Fibroblast of skin of back (primary cell): Measurements from ENCODE around the gene FSTL5.

ENCODE experiments used
- DNase-seq: peaks from one replicate; pipeline ENCODE4 v3.0.0-alpha.2; 2013

The FSTL5 gene

DNA sequence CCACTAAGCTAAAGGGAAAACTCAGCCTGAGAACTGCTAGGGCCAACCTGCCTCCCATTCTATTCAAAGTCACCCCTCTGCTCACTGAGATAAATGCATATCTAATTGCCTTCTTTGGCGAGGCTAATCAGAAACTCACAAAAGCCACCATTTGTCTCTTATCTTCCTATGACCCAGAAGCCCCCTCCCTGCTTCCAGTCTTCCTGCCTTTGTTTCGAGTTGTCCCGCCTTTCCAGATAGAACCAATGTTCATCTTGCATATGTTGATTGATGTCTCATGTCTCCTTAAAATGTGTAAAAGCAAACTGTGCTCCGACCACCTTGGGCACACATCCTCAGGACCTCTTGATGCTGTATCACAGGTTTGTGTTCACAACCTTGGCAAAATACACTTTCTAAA, 459.8 kb downstream of the FSTL5 start:
- DNase-seq: no peak

DNA sequence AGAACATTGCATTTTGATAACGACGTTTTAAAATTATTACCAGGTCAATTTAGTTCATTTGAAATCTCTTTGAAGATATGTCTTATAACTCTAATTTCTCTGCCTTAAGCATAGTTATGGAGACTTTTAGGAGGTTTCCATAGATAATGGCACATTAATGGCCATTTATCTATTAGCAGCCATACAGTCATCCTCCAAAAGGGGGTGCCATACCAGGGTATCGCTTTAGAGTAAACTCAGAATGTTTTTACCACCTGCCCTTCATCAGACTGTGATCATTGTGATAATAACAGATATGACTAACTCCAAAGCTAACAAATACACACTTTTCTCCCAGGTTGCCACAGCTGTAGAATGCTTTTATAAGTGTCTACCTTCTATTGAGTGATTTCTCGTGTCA, 461.5 kb downstream of the FSTL5 start:
- DNase-seq: no peak

DNA sequence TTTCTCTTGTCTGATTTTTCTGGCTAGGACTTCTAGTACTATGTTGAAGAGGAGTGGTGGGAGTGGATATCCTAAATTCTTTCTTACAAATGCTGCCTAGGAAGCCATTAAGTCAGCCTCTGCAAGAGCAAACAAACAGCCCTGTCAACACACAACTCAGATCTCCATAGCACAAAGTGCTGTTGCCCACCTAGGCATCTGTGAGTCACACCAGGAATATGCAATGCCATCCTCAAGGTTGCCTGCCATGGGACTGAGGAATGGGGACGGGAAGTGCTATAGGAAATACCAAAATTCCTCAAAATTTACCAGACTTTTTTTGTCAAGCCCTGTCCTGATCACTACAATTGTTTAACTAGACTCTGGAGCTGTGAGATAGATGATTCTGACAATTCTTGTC, 466.9 kb downstream of the FSTL5 start:
- peak; percentile 8 for DNase-seq

DNA sequence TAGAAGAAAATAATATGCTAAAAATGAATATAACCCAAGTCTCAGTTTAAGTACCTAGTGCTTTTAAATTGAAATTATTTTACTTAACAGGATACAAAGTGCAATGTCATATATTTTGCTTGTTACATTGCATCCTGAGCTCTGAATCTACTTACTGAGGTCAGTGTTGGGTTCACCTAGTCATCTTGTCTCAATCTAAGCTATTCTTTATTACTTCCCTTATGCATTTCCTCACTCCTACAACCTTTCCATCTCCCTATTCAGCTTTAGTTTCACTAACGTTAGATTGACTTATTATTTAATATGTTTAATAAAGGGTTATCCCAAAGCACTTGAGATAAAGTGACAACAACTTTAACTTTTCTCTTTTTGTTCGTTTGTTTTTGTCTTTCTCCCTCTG, 483.7 kb downstream of the FSTL5 start:
- no peak for DNase-seq

DNA sequence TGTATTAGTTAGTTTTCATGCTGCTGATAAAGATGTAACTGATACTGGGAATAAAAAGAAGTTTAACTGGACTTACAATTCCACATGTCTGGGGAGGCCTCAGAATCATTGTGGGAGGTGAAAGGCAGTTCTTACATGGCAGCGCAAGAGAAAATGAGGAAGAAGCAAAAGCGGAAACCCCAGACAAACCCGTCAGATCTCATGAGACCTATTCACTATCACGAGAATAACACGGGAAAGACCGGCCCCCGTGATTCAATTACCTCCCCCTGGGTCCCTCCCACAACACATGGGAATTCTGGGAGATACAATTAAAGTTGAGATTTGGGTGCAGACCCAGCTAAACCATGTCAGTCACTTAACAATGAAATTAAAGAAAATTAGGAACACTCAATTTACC, 499.1 kb downstream of the FSTL5 start:
- DNase-seq: no peak

DNA sequence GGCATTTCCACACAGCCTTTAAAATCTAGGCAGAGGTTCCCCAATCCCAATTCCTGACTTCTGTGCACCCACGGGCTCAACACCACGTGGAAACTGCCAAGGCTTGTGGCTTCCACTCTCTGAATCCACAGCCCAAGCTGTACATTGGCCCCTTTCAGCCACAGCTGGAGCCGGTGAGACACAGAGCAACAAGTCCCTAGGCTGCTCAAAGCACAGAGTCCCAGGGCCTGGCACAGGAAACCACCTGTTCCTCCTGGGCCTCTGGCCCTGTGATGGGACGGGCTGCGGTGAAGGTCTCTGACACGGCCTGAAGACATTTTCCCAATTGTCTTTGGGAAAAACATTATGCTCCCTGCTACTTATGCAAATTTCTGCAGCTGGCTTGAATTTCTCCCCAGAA, 500.0 kb downstream of the FSTL5 start:
- no peak for DNase-seq

DNA sequence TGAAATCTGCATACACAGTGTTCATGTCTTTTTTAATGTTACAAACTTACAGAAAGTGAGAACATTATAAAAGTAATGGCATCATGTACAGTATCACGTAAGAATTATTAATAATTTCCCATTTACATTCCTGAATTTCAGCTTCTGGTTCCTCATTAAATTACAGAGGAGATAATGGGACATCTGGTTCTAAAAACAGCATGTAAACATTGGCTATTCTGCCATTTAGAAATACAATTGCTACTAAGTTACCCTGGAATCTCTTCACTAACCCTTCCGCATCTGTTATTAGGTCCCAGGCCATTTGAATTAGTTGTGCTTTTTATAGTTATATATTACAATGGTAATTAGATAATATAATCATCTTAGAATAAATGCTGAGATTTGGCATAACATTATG, 505.1 kb downstream of the FSTL5 start:
- DNase-seq: no peak

DNA sequence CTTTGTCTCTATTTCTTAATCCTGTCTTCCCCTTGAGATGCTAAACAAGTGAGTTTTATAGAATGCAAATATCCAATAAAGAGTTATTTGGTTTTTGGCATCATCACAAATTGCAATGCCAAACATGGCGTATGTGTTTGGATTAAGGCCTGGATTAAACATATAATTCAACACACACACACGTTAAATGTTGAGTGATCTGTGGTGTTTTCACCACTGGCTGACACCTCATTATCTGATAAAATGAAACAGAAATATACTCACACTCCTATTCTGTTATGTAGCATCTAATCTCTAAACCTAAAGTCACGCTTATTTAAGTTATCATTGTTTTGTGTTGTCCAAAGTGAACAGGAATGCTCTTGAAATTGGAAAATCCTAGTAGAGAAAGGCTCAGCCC, 506.2 kb downstream of the FSTL5 start:
- DNase-seq: no peak

DNA sequence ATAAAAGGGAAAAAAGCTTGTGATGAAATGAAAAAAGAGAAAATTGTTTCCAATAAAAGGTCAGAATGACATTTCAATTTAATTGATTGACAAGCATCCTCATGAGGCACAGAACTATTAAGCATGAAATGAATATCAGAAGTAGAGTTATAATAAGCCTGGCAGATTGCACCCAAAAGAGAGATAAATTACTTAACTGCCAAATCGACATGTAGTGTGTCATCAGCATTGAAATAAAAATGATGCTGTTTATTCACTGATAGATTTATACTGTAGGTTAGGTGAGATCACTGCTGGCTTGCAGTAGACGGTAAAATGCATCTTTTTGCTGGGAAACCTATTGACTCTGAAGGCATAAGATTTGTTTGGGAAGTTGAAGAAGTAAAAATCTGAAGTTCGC, 507.2 kb downstream of the FSTL5 start:
- DNase-seq: no peak

DNA sequence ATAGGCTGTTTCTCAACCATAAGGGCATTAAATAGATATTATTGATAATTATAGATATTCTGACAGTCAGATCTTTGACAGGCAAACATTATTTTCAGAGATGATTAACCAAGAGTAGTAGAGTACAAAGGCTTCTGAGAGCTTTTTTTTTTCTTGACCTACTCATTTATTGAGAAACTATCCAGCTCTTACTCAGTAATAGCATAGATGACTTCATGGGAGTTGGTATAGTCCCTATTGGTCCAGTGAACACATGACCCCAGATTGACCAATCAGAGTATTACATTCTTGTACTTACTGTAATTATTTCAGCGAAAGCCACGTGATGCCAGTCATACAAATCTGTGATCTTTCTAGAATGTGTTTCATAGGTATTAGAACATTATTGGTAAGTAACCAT, 508.7 kb downstream of the FSTL5 start:
- no peak for DNase-seq

DNA sequence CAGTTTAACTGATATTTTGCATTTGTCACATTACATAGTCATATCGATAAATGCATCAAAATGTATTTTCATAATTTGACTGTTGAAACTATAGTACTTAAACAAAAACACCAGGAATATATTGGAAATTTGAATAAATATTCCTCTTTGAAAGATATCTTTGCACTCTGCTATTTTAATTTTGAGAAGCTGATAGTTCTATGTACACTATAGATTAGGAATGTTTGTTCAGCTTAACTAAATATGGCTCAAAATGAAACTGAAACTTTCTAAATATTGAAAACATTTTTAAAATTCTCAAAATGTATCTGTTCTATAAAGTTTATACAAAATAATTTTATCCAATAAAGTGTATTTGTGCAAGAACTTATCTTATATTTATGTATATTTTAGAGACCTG, 510.1 kb downstream of the FSTL5 start:
- no peak for DNase-seq

DNA sequence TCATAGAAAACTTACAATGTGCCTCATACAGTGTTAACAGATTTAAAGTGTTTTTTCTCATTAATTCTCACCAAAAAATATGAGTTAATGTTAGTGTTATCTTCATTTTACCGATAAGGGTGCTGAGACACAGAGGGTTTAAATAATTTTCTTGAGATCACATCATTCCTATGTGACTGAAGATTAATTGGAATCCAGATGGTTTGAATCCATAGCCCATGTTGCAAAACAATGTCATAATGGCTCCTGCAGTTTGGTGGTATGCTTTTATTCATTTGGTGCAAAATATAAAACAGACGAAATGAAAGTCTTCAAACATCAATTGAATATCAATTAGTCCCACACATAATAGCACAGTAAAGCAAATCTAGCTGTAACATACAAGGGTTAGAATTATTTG, 512.2 kb downstream of the FSTL5 start:
- no peak for DNase-seq

DNA sequence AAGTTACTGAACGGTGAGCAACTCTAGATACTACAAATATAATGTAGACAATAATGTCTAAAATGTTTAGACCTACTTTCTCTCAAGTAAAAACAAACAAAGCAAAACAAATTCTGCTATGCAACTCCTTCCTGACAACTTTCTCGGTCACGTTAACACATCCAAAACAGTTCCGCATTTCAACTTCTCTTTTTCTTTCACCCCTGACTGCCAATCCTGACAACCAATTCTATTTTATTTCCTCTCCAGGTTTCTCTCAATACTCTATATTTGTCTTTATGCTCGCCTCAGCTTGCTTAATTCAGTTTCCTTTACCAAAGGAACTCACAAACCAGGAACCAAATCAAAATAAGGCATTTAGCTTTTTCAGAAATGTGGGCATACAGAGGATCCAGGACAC, 513.0 kb downstream of the FSTL5 start:
- DNase-seq: no peak

DNA sequence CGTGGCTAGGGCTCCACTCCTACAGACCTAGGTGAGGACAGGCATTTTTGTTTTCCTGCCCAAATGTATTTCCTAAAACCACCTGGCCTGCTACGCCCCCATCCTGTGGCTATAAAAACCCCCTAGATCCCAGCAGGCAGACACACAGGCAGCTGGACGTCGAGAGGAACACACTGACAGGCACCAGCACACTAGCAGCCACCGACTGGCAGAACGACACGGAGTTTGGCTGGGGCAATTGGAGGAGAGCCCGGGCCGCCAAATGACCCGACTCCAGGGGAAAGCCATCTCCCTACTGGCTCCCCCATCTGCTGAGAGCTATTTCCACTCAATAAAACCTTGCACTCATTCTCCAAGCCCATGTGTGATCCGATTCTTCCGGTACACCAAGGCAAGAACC, 516.0 kb downstream of the FSTL5 start:
- DNase-seq: no peak

DNA sequence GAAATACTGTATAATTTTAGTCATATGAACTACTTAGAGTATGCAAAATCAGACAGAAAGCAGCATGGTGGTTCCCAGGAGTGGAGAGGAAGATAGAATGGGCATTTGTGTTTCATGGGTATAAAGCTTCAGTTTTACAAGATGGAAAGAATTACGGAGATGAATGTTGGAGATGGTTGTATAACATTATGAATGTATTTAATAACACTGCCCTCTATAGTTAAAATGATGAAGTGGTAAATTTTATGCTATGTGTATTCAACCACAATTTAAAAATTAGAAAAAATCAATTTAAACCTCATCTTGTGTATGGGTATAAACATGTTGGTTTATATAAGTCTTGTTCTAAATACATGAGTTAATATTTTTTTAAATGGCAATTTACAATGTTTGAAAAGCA, 521.1 kb downstream of the FSTL5 start:
- peak; percentile 6 for DNase-seq

DNA sequence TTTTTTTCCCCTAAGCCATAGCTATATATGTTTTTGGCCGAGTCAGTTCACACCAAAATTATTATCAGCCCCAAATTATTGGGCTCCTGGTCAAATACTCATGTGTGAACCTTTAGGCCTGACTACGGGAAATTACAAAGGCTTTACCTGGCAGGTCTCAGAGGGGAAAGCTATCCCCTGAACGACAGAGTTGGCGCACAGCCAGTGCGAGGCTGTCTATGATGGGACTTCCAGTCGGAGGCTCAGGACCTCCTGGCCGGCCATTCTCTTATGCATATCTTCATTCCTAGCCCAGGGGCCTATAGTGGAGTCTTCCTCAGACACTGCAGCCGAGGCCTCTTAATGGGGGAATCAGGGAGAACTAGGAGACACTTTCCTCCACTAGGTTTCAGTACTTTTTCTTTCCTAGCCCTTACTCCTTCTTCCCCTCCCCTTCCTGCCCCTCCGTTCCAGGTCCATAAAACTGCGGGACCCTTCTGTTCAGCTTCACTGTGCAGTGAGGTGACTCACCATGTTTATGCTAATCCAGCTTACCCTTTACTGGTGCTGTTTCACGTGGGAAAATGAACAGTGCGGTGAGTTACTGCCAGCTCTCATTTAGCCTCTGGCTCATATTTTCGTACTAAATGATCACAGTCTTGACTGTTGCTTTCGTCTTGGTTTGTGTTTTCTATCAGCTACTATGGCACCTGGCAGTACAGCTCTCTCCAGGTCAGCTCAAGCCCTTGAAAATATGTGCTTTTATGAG, 533.9 kb downstream of the FSTL5 start:
- DNase-seq: no peak

DNA sequence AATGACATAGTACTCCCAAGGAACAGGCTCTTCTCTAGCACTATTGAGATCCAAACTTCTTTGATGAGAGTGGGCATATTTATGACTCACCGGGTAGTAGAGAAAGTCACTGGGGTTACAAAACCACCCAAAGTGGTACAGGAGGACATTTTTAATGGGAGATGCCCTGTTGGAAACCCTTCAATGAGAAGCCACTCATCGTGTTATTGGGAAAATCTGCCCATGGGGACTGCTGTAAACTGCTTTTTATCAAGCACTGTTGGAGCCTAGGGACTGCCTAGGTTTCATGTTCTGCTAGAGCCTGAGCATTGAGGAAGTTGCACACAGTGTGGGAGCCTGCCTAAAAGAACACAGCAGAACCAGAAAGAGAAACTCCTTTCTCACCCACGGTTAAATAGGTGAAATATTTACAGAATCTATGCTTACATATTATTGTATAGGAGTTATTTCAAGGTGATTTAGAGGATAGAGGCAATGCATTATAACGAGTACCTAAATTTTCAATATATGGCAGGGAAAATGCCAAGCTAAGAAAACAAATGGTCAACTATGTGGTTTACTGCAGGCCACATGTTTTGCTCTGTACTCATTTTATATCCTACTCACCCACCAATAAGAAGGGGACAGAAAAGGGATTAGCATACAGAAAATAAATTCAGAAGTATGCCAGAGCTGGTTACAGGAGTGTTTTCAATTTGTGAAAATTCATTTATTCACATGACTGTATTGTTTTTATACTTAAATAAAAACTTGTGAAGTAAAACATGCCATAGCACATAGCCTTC, 559.1 kb downstream of the FSTL5 start:
- no peak for DNase-seq

DNA sequence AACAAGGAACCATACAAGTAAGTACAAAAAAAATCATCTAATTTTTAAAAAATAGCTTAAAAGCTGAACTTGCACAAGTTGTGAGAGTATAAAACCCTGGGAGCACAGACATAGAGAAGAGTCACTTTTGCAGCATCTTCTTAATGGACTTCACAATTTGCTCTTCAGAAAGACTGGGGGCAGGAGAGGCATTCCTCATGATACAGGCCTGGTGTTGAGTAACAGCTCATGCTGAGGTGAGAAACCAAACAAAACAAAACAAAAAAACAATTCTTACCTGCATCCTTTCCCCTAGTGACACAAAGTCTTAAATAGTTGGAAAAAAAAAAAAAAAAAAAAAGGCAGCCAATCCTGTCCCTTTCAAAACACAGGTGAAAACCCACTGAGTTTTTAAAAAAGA, 562.8 kb downstream of the FSTL5 start:
- DNase-seq: no peak

DNA sequence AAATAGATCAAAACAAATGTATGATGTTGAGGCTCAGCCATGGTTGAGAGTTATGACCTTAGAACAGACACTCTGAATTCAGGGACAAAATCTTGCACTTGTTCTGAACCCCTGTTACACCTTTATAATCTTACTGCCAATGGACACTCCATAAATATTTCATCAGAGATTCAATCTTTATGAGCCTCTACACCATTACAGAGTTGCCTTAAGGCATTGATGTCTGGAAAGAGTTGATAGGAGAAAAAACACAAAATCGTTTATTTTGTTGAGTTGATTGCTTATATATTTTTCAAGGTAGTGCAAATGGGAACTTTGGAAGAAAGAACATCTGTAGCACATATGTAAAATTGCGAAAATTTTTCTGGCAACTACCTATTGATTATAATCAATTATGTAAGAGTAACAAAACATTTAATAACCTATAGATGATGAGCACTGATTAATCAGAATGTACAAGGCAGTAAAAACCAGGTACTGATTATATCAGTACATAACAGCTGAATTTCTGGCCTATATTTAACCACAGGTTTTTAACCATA, 568.5 kb downstream of the FSTL5 start:
- no peak for DNase-seq

DNA sequence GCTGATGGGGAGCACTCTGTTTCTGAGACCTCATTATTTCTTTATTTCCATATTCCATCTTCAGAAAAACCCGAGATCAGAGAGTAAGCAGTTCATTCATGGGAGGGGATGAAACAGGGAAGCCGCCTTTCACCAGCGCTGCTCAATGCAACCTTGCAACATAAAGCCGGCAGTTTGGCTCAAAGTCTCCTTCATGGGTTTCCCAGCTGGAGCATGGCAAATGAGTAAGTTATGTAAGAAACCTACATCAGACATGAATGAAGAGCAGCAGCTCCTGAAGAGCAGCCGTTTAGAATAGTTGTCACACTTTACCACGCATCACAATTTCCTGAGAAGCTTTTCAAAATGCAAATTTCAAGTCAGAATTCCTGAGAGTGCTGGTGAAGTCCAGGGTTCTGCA, 578.8 kb downstream of the FSTL5 start:
- no peak for DNase-seq

DNA sequence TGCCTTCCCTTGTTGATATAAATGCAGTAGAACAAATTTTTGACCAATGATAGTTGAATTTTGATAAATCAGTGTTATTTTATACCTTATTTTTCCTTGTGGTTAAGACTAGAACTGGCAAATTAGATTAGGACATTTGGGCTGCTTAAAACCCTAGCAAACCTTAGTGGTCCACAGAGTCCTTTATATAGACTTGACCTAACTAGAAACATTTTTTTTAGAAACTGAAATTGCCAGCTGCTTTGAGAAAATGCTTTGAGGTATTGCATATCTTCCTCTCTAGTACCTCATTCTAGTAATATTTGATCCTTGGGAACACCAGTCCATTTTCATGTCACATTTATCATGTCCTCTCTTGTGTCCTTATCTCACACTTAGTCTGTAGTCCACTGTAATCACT, 580.3 kb downstream of the FSTL5 start:
- DNase-seq: no peak

DNA sequence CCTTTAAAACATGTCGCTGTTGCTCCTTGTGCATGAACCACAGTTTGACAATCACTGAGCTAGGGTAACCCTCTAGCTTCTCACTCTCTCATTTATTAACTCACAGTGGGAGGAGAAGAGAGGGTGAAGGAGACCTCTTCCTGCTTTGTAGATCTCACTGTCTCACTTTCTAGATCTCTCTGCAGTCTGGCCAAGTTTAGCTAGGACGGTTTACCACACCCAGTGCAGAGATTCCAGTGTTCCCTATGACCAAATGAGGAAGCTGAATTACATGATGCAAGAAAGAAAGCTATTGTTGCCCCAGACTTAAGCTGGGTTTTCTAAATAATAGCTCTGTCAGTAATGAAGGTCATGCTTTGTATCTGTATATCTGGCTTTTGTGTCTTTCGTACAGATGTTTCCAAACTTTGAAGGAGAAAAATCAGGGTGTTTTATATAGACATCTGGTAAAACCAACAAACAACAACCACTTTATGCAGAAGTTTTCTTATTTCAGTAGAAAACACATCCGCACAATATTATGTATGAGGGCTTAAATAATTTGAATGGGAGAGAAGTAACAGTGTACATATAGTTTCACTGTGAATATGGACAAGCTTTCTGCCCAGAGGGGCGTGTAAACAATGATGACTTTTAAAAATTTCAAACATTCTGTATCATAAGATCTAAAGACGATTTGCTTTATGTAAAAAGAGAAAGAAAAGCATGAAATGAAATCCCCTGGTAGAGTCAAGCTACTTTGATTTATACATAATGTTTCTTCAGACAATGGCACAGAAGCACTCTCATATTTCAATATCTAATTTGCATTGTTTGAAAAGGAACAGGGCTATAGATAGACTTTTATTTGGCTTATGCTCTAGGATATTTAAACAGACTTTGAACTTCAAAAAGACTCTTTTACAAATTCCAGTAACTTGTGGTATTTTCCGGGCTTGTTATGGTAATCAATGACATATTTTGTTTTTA, 582.3 kb downstream of the FSTL5 start:
- peak; percentile 61 for DNase-seq
